DMS114 treated with DMSO at 0.1 percent for 48 hours (cell line): ENCODE results near the gene CYB5A.

Experiments
- DNase-seq: peaks from one replicate; lab custom pipeline; 2025; ENCODE audit not compliant: unreplicated experiment; lab: John Stamatoyannopoulos, UW

The CYB5A gene

DNA sequence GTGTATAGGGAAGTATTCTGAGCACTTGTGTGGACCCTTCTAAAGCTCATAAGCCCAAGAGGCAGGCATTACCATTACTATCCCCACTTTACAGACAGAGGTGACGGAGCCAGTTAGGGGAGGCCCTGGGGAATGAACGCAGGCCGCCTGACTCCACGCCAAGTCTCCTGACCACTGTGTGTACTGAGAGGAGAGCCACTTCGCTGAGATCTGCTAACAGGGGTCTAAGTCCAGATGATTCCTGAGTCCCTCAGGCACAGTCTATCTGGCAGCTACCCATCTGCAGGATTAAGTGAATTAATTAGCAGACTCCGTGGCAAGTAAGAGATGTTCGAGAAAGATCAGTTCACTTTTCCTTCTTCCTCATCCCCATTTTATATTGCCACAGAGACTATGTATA is 13.7 kb downstream of the CYB5A start:
- no peak for DNase-seq

DNA sequence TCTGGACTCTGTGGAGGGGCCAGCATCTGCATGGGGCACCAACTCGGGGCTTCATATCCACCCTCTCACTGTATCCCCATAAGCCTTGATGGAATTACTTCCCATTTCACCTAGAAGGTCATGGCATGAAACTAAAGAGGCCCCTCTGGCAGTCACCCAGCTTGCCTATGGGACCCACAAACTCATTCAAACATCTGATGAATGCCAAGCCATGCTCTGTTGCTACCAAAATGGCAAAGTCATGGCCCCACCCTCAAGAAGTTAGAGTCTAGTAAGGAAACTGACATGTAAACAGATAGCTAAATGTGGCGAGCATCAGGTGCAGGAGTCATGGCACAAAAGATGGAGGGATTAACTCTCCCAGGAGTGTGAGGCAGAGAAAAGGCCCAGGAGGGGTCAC is 14.5 kb downstream of the CYB5A start:
- no peak for DNase-seq

- no peak for DNase-seq
Measured at GRCh38 chr18:74276609-74277008, 15.2 kb downstream of the CYB5A start.

GRCh38 chr18:74275736-74276135 is 16.0 kb downstream of the CYB5A start:
- DNase-seq, result no peak

GRCh38 chr18:74274700-74275099 is 17.1 kb downstream of the CYB5A start:
- no peak for DNase-seq

GRCh38 chr18:74273394-74273793 is 18.4 kb downstream of the CYB5A start:
- DNase-seq, result no peak

DNA sequence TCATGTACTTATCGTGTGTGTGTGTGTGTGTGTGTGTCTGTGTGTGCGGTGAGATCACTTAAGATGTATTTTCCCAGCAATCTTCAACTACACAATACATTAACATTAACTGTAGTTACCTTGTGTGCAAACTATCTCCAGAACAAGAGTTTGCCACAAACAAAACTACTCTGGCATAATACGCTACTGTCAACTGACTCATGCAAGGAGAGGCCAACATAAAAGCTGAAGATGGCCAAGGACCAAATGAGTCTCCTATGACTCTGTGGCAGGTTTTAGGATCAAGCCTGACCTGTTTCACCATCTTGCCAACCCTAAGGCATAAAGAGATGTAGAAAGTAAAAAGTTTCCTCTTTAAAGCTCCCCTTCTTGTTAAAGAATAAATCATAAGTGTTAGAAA is 20.1 kb downstream of the CYB5A start:
- no peak for DNase-seq

GRCh38 chr18:74268933-74269620 is 22.7 kb downstream of the CYB5A start:
- DNase-seq, result no peak

- no peak for DNase-seq
Measured at GRCh38 chr18:74268175-74268574, 23.6 kb downstream of the CYB5A start.

GRCh38 chr18:74266161-74266560 is 25.6 kb downstream of the CYB5A start:
- DNase-seq, result no peak

DNA sequence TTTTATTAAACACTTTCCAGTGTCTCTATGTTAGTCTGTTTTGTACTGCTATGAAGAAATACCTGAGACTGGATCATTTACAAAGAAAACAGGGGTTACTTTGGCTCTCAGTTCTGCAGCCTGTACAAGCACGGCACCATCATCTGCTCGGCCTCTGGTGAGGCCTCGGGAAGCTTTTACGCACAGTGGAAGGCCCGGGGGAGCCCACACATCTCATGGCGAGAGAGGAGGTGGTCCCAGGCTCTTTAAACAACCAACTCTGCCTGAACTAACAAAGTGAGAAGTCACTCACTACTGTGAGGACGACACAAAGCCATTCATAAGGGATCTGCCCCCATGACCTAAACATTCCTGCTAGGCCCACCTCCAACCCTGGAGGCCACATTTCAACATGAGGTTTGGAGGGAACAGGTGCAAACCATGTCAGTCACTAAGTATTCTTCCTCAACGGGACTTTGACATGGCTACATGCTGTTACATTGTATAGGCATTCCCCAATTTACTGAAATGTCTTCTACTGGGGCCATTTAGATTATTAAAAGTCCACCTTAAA is 26.1 kb downstream of the CYB5A start:
- DNase-seq, result no peak

DNA sequence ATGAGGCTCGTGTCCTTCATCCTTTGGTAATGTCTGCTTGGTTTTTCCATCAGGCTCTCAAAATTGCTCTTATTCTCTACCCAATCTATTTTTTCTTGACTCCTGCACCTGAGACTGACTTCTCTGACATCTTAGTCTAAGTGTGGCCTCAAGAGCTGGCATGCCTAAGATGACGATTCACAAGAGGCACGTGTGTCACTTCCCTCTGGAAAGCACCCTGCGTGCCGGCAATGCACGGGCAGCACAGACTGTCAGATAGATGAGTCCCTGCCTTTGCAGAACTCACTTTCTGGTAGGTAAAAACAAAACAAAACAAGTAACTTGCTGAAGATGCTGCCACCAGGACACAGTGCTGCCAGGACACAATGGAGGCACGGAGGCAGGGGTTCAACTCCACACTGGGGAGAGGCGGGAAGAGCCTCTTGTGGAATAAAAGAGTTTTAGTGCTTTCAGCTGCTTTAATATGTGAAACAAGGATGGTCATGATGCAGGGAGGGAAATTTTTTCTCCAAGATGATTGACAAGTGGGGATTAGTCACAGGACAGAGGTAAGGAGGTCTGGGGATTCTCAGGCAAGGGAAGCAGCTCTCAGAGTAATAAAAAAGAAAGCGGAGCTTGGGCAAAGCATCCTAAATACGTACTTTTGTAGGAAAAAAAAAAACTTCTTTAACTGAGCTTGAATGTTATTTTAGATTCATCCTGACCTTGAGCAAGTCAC is 27.3 kb downstream of the CYB5A start:
- DNase-seq, result no peak

- no peak for DNase-seq
Measured at GRCh38 chr18:74261053-74261713, 30.6 kb downstream of the CYB5A start.

GRCh38 chr18:74259347-74259746 is 32.4 kb downstream of the CYB5A start:
- no peak for DNase-seq

GRCh38 chr18:74257083-74257482 is 34.7 kb downstream of the CYB5A start:
- DNase-seq, result no peak

DNA sequence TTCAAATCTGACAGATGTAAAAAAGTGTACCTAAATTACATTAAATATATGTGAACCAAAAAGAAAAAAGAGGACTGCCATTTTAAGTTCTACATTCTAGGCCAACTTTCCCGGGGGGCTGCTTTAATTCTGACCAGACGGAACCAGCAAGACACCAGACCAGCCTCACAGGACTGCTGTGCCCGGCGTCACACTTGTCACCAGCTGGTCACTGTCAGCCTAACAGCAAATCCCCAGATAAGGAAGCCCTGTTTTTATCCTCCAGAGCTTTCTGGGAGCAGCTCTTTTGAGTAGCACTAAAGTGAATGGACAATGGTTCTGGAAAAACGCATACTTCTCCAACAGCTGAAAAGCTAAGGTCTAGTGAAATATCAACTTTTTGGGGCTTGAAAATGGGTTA is 35.6 kb downstream of the CYB5A start:
- no peak for DNase-seq

- DNase-seq, result no peak
Measured at GRCh38 chr18:74255131-74255616, 36.6 kb downstream of the CYB5A start.

DNA sequence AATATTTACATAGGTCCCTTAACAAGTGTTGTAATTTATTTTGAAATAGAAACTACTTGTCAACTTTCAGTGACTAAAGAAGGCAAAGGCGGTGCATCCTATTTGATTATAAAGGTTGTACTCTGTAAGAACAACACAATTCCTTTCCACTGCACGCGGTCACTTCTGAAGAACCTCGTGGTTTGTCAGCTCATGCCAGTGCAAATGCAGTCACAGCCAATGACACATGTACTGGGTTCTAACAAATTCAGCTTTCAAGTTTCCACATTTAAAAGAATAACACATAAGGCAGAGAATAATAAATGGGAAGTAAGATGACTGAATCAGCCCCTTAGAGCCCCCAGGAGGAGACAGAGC is 39.7 kb downstream of the CYB5A start:
- DNase-seq, result no peak

GRCh38 chr18:74251297-74252038 is 40.3 kb downstream of the CYB5A start:
- DNase-seq, result no peak

GRCh38 chr18:74250131-74250530 is 41.6 kb downstream of the CYB5A start:
- DNase-seq, result no peak
